OCI-LY1 (cell line): ENCODE data around the gene ARHGEF10L.

Experiments used
- CTCF ChIP-seq: fragments of 200-600 bp; sonication (generic), shearing (Covaris generic); IDR thresholded peaks from 2 replicates; pipeline ENCODE4 v1.5.1; 2017; ENCODE audit warnings: mild to moderate bottlenecking, antibody characterized with exemption, low read length, moderate library complexity, mixed read lengths
- EZH2 ChIP-seq: fragments of 200-600 bp; sonication (generic), shearing (Covaris generic); IDR thresholded peaks from 2 replicates; pipeline ENCODE4 v1.8.0; 2017; ENCODE audit warnings: borderline replicate concordance, mixed run types, mild to moderate bottlenecking, antibody characterized with exemption, low read length, moderate library complexity, mixed read lengths

DNA sequence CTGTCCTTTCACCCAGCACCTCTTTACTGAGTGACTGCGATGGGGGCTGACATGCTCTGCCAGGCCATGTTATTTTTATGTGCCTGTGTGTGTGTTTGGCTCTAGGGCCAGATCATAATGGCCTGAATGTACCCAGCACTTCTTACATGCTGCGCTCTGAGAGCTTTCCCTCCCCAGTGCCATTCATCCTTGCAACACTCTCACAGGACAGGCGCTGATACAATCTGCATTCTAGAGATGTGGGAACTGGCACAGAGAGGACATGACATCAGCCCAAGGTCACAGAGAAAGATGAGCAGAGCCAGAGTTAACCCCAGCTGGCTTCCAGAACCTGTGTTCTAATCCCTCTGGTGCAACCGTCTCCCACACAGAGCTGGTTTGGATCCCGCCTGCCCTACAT, 54.5 kb downstream of the ARHGEF10L start:
- TF ChIP-seq CTCF (no peak), EZH2 (no peak)
